ENCODE data around the gene GJC2.

GJC2 gene

GRCh38 chr1:228194921-228195812 is 45.4 kb downstream of the GJC2 start:
- DNase-seq, result no peak

- no peak for DNase-seq
These were observed 47.9 kb downstream of the GJC2 start for GRCh38 chr1:228197555-228198147.

- DNase-seq, result no peak
These were observed 49.4 kb downstream of the GJC2 start for GRCh38 chr1:228198977-228199590.

DNA sequence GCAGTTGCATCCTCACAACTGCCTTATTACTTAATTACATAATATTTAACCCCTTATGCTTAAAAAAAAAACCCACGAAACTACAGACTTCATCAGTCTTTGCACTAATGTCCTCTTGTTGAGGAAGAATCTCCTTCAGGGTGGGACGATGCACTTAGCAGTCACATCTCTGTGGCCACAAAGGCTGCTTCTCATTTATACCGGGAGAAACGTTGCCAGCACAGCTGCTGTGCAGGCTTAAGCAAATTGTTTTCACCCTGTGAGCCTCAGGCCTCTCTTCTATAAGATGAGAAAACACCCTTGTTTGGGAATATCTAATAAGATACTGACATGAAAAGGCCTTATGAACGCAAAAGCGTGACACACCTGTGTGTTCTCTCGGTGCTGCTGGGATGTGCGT is 55.2 kb downstream of the GJC2 start:
- no peak for DNase-seq

DNA sequence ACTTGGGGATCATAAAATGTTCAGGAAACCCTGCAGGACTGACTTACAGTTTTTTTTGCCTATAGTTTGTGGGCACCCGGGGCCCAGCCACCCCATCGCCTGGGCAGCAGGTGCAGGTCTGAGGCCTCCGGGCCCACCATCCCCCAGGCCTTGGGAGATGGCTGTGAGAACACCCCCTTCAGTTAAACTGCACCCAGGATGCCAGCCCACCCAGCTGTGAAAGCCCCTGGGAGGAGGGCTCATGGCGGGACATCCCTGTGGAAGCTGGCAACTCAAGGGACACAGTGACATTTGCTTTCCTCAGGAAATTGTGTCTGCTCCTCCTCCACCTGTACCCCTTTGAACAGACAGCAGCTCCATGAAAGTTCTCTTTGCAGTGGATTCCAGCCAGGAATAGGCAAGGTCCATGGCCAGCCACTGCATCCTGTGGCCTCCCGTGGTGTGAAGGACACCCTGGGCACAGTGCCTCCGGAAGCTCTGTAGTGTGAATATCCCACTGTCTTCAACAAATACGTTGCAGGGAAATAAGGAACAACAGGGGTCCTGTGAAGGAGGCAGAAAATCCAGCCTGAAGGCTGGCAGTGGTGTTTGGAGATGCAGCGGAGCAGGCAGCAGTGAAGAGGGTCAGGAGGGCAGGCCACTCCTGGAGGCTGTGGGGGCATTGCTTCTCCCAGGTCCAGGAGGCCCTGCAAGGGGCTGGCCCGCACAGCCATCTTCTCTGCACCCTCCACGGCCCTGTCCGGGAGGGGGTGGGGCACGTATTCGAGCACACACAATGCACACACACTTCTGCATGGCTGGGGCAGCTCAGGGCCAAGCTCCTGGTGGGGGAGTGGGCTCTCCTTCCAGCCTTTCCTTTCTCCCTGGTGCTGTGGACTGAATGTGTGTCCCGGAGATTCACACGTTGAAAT is 56.1 kb downstream of the GJC2 start:
- no peak for DNase-seq

GRCh38 chr1:228206582-228207351 is 57.0 kb downstream of the GJC2 start:
- no peak for DNase-seq

- DNase-seq, result no peak
These were observed 57.7 kb downstream of the GJC2 start for GRCh38 chr1:228207381-228207810.

DNA sequence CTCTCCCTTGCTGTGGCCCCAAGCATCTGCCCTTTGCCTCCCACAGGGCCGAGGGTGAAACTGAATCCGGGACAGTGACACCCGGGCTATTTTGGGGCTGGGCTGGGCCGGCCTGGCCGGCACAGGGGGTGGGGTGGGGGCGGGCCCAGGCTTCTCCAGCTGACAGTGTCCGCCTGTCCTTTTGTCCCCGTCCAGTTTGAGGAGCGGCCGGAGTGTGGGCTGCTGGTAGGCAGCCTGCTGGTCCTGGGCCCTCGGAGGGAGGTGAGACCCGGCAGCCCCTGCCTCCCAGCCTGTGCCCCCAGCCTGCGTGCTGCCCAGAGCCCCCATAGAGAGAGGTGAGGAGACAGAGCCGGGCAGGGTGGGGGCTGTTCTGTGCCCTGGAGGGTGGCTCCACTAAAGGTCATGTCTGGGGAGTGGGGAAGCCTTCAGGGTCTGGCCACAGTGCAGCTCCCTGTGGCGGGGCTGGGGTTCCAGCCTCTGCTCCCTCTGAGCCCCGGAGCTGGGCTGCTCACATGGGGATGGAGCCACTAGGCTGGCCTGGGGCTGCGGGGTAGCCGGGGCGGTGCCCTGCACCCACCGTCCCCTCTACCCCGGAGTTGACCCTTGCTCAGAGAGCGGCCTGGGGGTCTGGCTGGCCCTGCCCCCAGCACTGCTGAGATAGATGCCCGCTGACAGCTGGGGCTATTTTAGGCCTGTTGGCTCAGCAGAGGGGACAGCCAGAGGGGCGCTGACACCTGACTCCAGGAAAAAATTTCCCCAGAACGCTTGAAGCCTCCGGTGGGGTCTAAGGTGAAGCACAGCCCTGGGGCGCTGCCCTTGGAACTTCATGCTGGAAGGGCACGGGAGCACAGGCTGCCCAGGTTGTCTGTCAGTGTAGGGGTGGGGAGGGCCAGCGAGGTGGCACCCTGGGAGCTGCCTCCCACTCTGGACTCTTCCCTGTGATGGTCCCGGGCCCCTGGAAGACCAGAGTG is 58.4 kb downstream of the GJC2 start, which contains the start of gene OBSCN:
OBSCN (plus strand) TSS at position 194 of the 971 bp plus-strand sequence. CDS start 3,740 bp downstream, outside the sequence.
- DNase-seq, result no peak

- DNase-seq, result no peak
These were observed 59.3 kb downstream of the GJC2 start for GRCh38 chr1:228208831-228209551.

Measured in NCI-H187 (cell line).